Measurements from ENCODE around the gene PDE10A. TPM values are rescaled to one million over a fixed set of nuclear protein-coding genes. Genes with fewer than 3 reads are reported as not detected.

Gene PDE10A
- total and polyA plus RNA-seq, 9 of the 15 experiments (the other 6 are each of a cell fraction or from before 2014, with no cell fraction given), result 0.04 TPM; not detected in 8

- 0% methylated on average over 14 of the region's 14 CpGs for WGBS (ENCODE audit: insufficient coverage, low coverage, missing lambda C conversion rate)
- CTCF ChIA-PET (ENCODE audit: low intra/inter-chr PET ratio), result no interaction called here
- no peaks in the 10 kb centered on the region for H3K4me1 ChIP-seq (replicated peaks in 1 of 2; ENCODE audit: control insufficient read depth in 2 of 2, insufficient read depth in 2 of 2, low read length in 2 of 2)
- TF ChIP-seq CHD7 (IDR thresholded peaks at IDR 0.05; ENCODE audit: low read depth, low read length) (no peak), MLLT1 (IDR thresholded peaks at IDR 0.05) (no peak), MYBL2 (IDR thresholded peaks at IDR 0.05; ENCODE audit: low read depth) (no peak), MYBL2 (CRISPR knock-in tag; IDR thresholded peaks at IDR 0.05; ENCODE audit: borderline replicate concordance) (no peak), PKNOX1 (IDR thresholded peaks at IDR 0.05) (no peak), ZFP30 (CRISPR knock-in tag; IDR thresholded peaks at IDR 0.05; ENCODE audit: borderline replicate concordance) (no peak), FIP1L1 (IDR thresholded peaks at IDR 0.05; ENCODE audit: low read depth, low read length, poor library complexity, severe bottlenecking) (no peak)
Observed at GRCh38 chr6:165317723-165318122, 345.3 kb downstream of the PDE10A start.

More at GRCh38 chr6:165317723-165318122, 345.3 kb downstream of the PDE10A start:
- in situ Hi-C loops (cut with MboI) (no loop called here), intact Hi-C loops (cut with micrococcal nuclease) (no loop called here)
- Histone ChIP-seq H3K4me2 (ENCODE audit: insufficient read depth, low read length) (no peak overlapping the region), H3K4me3 (no peak overlapping the region), H3K9me3 (replicated peaks; ENCODE audit: control insufficient read depth, insufficient read depth, low read depth, low read length) (peaks cover 3% of the 10 kb centered on the region; the same call in 1 of the 2 replicates), H3K9ac (ENCODE audit: insufficient read depth in 1 of 2, low read depth in 2 of 2, low read length in 2 of 2) (no peak overlapping the region), H2AFZ (ENCODE audit: low read depth, low read length) (no peak overlapping the region), H3K79me2 (ENCODE audit: control insufficient read depth, insufficient read depth, low read length) (no peaks in the 10 kb centered on the region), H3K9me1 (ENCODE audit: control insufficient read depth, insufficient read depth, low read length) (no peaks in the 10 kb centered on the region), H3K27ac (ENCODE audit: extremely low read depth, low read depth, low read length) (no peak overlapping the region), H3K27me3 (ENCODE audit: control insufficient read depth in 2 of 2, insufficient read depth in 2 of 2, low read length in 2 of 2) (no peaks in the 10 kb centered on the region), H3K36me3 (ENCODE audit: control insufficient read depth, insufficient read depth, low read length) (no peaks in the 10 kb centered on the region), H4K20me1 (replicated peaks; ENCODE audit: control insufficient read depth, insufficient read depth, low read length) (no peaks in the 10 kb centered on the region)
- BruUV-seq (replicated peaks), result no TSS peak
- DNase-seq (ENCODE audit: extremely low read depth in 1 of 4, low spot score in 3 of 4), result no peak
- no peak for FAIRE-seq
- POLR2A ChIA-PET, result no interaction called here
- ATAC-seq, result no peak
